Heart left ventricle (tissue), 16 donors: ENCODE results near the gene RASA4B. TPM values are rescaled to one million over a fixed set of nuclear protein-coding genes. Genes with fewer than 3 reads are reported as not detected.

Source experiments
- ATAC-seq, 4 donors: fragments of 200-7000 bp; cut with Tn5 transposase; one replicate each; pipeline ENCODE4 v1.9.1; 2020 to 2022; ENCODE audit warnings: moderate library complexity in 4 of 4, mild to moderate bottlenecking in 3 of 4, moderate number of reproducible peaks in 1 of 4
- DNase-seq, 5 donors: peaks; one replicate each; pipeline ENCODE4 v3.0.0-alpha.2; 2020
- H3K27ac ChIP-seq, 12 donors: fragments of 200-600 bp; sonication (generic) in 4 of 12; one replicate each; pipeline versions ENCODE4 v1.5.0 to v1.8.0; 2016 to 2022; ENCODE audit warnings: mild to moderate bottlenecking in 2 of 12
- H3K27me3 ChIP-seq, 9 donors: fragments of 200-600 bp; sonication (generic) in 2 of 9; one replicate each; pipeline versions ENCODE4 v1.5.1 to v1.8.0; 2016 to 2022; ENCODE audit warnings: mild to moderate bottlenecking in 3 of 9
- H3K36me3 ChIP-seq, 9 donors: fragments of 200-600 bp; sonication (generic) in 2 of 9; one replicate each; pipeline versions ENCODE4 v1.5.0 to v1.8.0; 2018 to 2022; ENCODE audit warnings: mild to moderate bottlenecking in 2 of 9
- H3K4me1 ChIP-seq, 12 donors: fragments of 200-600 bp; sonication (generic) in 4 of 12; one replicate each; pipeline versions ENCODE4 v1.5.0 to v1.8.0; 2016 to 2022; ENCODE audit warnings: mild to moderate bottlenecking in 3 of 12
- H3K4me3 ChIP-seq, 12 donors: fragments of 200-600 bp; sonication (generic) in 4 of 12; one replicate each; pipeline versions ENCODE4 v1.5.0 to v1.8.0; 2017 to 2022; ENCODE audit warnings: mild to moderate bottlenecking in 9 of 12, moderate library complexity in 4 of 12
- H3K9me3 ChIP-seq, 12 donors: fragments of 200-600 bp; sonication (generic) in 4 of 12; one replicate each; pipeline versions ENCODE4 v1.5.0 to v1.8.0; 2016 to 2022; ENCODE audit warnings: mild to moderate bottlenecking in 1 of 12
- CTCF ChIP-seq, 12 donors: fragments of 200-600 bp; sonication (generic) in 4 of 12; IDR thresholded peaks; one replicate each; pipeline versions ENCODE4 v1.5.0 to v1.8.0; 2018 to 2022; ENCODE audit warnings: antibody characterized with exemption in 12 of 12, mild to moderate bottlenecking in 5 of 12
- POLR2A ChIP-seq, 2 donors: fragments of 450-650 bp; IDR thresholded peaks; one replicate each; pipeline ENCODE4 v1.6.1; 2017; ENCODE audit warnings: antibody characterized with exemption in 2 of 2, mild to moderate bottlenecking in 2 of 2, moderate library complexity in 2 of 2
- WGBS, 4 donors: extraction: QIAGEN DNeasy Blood & Tissue Kit in 2 of 4; methylation state at CpG; one replicate each; pipeline versions ENCODE4 v1.1.5 to v1.1.7; 2013 to 2018; 5-methylcytosine and 5-hydroxymethylcytosine counted together
- intact Hi-C, 10 donors: fragments of 100-400 bp; cut with DNase I; formaldehyde crosslinking; loops; one replicate each; pipeline versions ENCODE4 v1.11.1 to v1.14.2; 2022
- microRNA-seq, 4 donors: library from miRNA; unstranded; fragments of <30 nt; microRNA quantifications; one replicate each; pipeline versions ENCODE4 to v1.2.0, GENCODE V29; 2017 to 2020
- polyA plus RNA-seq, 2 donors: library from polyadenylated mRNA; stranded (reverse); fragments of 200-250 nt; gene quantifications; one replicate each; pipeline ENCODE4 v1.2.3, GENCODE V29; 2013
- total RNA-seq, 9 donors: library from RNA; depleted of rRNA in 2 of 9; stranded (reverse); fragments of >200 nt in 2 of 9; fragmentation: NEBNext Ultra II Directional in 3 of 9; extraction: Animal tissue kit (Norgen Biotek cat#: 25700) in 3 of 9; gene quantifications; one replicate each; pipeline versions ENCODE4 v1.1.0 to v1.2.4, GENCODE V29; 2016 to 2023
- donor health status: ischemic (EF 13 %, LVEDD 7.1; RV severe dilation, severe dysfunction).
- donor health status: healthy with polysubstance abuse.
- donor health status: DM: no; HTN: yes; CAD: no.
- donor health status: DM: no; HTN: no; CAD: no.
- donor health status: ischemic (EF 25% LVEDD 6.9; RV normal size, moderate dysfunction).
- donor health status: ischemic (EF 25% LVEDD 5.7; RV mildly dilated, moderate dysfunction).
- donor health status: healthy.
- donor health status: DM: yes; HTN: yes; CAD: no.
- donor health status: ischemic (EF 35%, LVEDD 5.7; RV mildly dilated, moderate dysfunction).
- donor health status: nonischemic (EF 11% LVEDD 7.7; RV severe dilation, severe dysfunction).
- donor health status: DM: yes; HTN: yes; CAD: no.
- donor health status: PGD.
- donor health status: ischemic (EF 29% LVEDD 5.4; RV normal size, mild dysfunction).
- donor health status: nonischemic (EF 23%, LVEDD 6.1; RV moderate dilation, normal function).

RASA4B gene
- total and polyA plus RNA-seq, 11 donors = 2.7 to 28.1 (median 6.0) TPM

GRCh38 chr7:102433219-102434038 lies 84.1 kb downstream of the RASA4B start, which contains the start of gene ORAI2:
Gene ORAI2, plus strand, starts transcription at chr7:102433575. Its CDS starts 5,382 bp downstream, at chr7:102438957.
- peaks cover 0 to 10% (median 0%) of the 10 kb centered on the region in 9 donors for H3K36me3 ChIP-seq
- H3K9me3 ChIP-seq = no peaks in the 10 kb centered on the region
- peak; percentile 82 to 93 (median 86) for DNase-seq
- peaks cover 0 to 44% (median 5%) of the 10 kb centered on the region in 12 donors for H3K4me1 ChIP-seq
- no peaks in the 10 kb centered on the region for H3K27me3 ChIP-seq
- 0 to 1% (median 1%) methylated on average over 21 to 90 of the region's 90 CpGs for WGBS, 4 donors
- H3K4me3 ChIP-seq = peak within 1 kb of the TSS; percentile 73 to 95 (median 86)
- peak; percentile 27 to 86 (median 80) for ATAC-seq
- peak within 1 kb of the TSS in 11 of 12 donors; percentile 54 to 84 (median 69) for H3K27ac ChIP-seq
- no peak for TF ChIP-seq CTCF (IDR thresholded peaks at IDR 0.05)
- TF ChIP-seq POLR2A (IDR thresholded peaks at IDR 0.05) = peak in 1 of 2 donors; percentile 30
- intact Hi-C loops = loop anchor here in 1 of 10 donors (1.0 kb wide), 1 partner anchor 37 kb away; the partner anchor contains the start of gene PRKRIP1

Small RNA genes lying within 50 kb of the gene (microRNA-seq; reads per million reads assigned to microRNA genes)
- 0 to 3.1 (median 0.10) reads per million in 4 donors for gene MIR4467
- gene MIR5090 = 0 to 1.9 (median 0.74) reads per million in 4 donors

Other genes with a start within 250 kb of the RASA4B start
- gene SH2B2, start 230.9 kb downstream of the RASA4B start, total RNA-seq = 1 to 10 TPM in 8 of 9 donors, under 1 TPM in 1; 1.00 to 5.7 (median 2.5) TPM
- 1 to 10 TPM in 1 of 2 donors, under 1 TPM in 1; 0.50 to 2.2 TPM for gene SH2B2, start 230.9 kb downstream of the RASA4B start, polyA plus RNA-seq
- not detected for gene SPDYE6, start 161.3 kb downstream of the RASA4B start, total RNA-seq
- gene SPDYE6, start 161.3 kb downstream of the RASA4B start, polyA plus RNA-seq = under 1 TPM in 1 of 2 donors, not detected in 1; 0.15 TPM
- gene PRKRIP1, start 121.4 kb downstream of the RASA4B start, total RNA-seq = 10 to 100 TPM in 5 of 9 donors, 1 to 10 TPM in 4; 7.4 to 15.2 (median 11.4) TPM
- 10 to 100 TPM; 15.1 TPM for gene PRKRIP1, start 121.4 kb downstream of the RASA4B start, polyA plus RNA-seq
- gene ORAI2, start 84.2 kb downstream of the RASA4B start, total RNA-seq = 10 to 100 TPM in 2 of 9 donors, 1 to 10 TPM in 7; 1.9 to 22.0 (median 4.8) TPM
- gene ORAI2, start 84.2 kb downstream of the RASA4B start, polyA plus RNA-seq = 10 to 100 TPM in 1 of 2 donors, 1 to 10 TPM in 1; 1.1 to 10.6 TPM
- gene ALKBH4, start 52.9 kb downstream of the RASA4B start, total RNA-seq = 10 to 100 TPM in 2 of 9 donors, 1 to 10 TPM in 7; 4.9 to 19.4 (median 6.5) TPM
- 1 to 10 TPM; 6.8 to 7.9 TPM for gene ALKBH4, start 52.9 kb downstream of the RASA4B start, polyA plus RNA-seq
- gene LRWD1, start 52.8 kb downstream of the RASA4B start, total RNA-seq = 10 to 100 TPM in 4 of 9 donors, 1 to 10 TPM in 5; 7.6 to 24.9 (median 9.7) TPM
- 10 to 100 TPM in 1 of 2 donors, 1 to 10 TPM in 1; 4.7 to 26.4 TPM for gene LRWD1, start 52.8 kb downstream of the RASA4B start, polyA plus RNA-seq
- 10 to 100 TPM; 34.4 to 72.9 (median 47.4) TPM for gene POLR2J, start 38.9 kb downstream of the RASA4B start, total RNA-seq
- gene POLR2J, start 38.9 kb downstream of the RASA4B start, polyA plus RNA-seq = 100 to 1,000 TPM in 1 of 2 donors, 10 to 100 TPM in 1; 86.3 to 227 TPM
- gene UPK3BL2, start 25.9 kb upstream of the RASA4B start, total RNA-seq = 10 to 100 TPM in 2 of 9 donors, 1 to 10 TPM in 7; 1.9 to 20.6 (median 5.7) TPM
- gene UPK3BL2, start 25.9 kb upstream of the RASA4B start, polyA plus RNA-seq = 1 to 10 TPM; 1.2 to 5.8 TPM
- under 1 TPM in 1 of 9 donors, not detected in 8; 0.24 TPM for gene SPDYE2, start 33.4 kb upstream of the RASA4B start, total RNA-seq
- under 1 TPM in 1 of 2 donors, not detected in 1; 0.15 TPM for gene SPDYE2, start 33.4 kb upstream of the RASA4B start, polyA plus RNA-seq
- gene POLR2J3, start 54.8 kb upstream of the RASA4B start, total RNA-seq = 10 to 100 TPM in 6 of 9 donors, 1 to 10 TPM in 3; 4.8 to 32.9 (median 12.0) TPM
- gene POLR2J3, start 54.8 kb upstream of the RASA4B start, polyA plus RNA-seq = 10 to 100 TPM; 31.7 to 67.7 TPM
- gene RASA4, start 99.0 kb upstream of the RASA4B start, total RNA-seq = 100 to 1,000 TPM in 1 of 9 donors, 10 to 100 TPM in 5, 1 to 10 TPM in 3; 6.3 to 106 (median 14.9) TPM
- gene RASA4, start 99.0 kb upstream of the RASA4B start, polyA plus RNA-seq = 1 to 10 TPM; 8.1 to 9.4 TPM
- 10 to 100 TPM in 7 of 9 donors, 1 to 10 TPM in 2; 6.0 to 29.2 (median 12.8) TPM for gene UPK3BL1, start 125.0 kb upstream of the RASA4B start, total RNA-seq
- gene UPK3BL1, start 125.0 kb upstream of the RASA4B start, polyA plus RNA-seq = 10 to 100 TPM in 1 of 2 donors, 1 to 10 TPM in 1; 8.3 to 30.9 TPM
- gene SPDYE2B, start 132.5 kb upstream of the RASA4B start, total RNA-seq = not detected
- not detected for gene SPDYE2B, start 132.5 kb upstream of the RASA4B start, polyA plus RNA-seq
- 10 to 100 TPM in 1 of 9 donors, 1 to 10 TPM in 6, under 1 TPM in 1, not detected in 1; 0.79 to 12.9 (median 3.3) TPM for gene POLR2J2, start 153.9 kb upstream of the RASA4B start, total RNA-seq
- 1 to 10 TPM in 1 of 2 donors, under 1 TPM in 1; 0.98 to 5.1 TPM for gene POLR2J2, start 153.9 kb upstream of the RASA4B start, polyA plus RNA-seq
- 10 to 100 TPM in 1 of 9 donors, 1 to 10 TPM in 8; 5.6 to 10.2 (median 8.4) TPM for gene FAM185A, start 231.2 kb upstream of the RASA4B start, total RNA-seq
- gene FAM185A, start 231.2 kb upstream of the RASA4B start, polyA plus RNA-seq = 1 to 10 TPM; 3.4 to 6.0 TPM